ENCODE data around the gene LSM3. TPM values are rescaled to one million over a fixed set of nuclear protein-coding genes. Genes with fewer than 3 reads are reported as not detected.

Gene LSM3
- total and polyA plus RNA-seq, 3 experiments from 2014 or later = 22.9 to 26.6 (median 25.8) TPM

DNA sequence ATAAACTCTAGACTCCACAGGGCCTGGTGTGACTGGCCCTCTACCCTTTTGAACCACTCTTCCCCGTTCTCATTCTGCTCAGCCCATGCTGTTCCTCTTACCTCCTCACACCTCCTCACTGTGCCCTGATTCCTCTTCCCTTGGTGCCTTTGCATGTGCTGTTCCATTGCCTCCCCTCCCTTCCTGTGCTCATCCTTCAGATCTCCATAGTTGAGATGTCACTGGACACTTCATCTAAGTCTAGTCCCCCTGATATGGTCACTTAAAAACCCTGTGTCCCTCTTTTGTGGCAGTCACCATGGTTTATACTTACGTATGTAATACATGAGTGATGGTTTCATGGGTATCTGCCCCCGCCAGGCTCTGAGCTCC lies 69.8 kb downstream of the LSM3 start:
- no peaks in the 10 kb centered on the region for H3K4me1 ChIP-seq (ENCODE audit: insufficient read depth, low read length)
- DNase-seq = no peak
- Mint-ChIP-seq H3K4me1 (no peaks in the 10 kb centered on the region), H3K36me3 (no peaks in the 10 kb centered on the region), H3K4me3 (no peak overlapping the region), H3K27me3 (peaks cover 10 to 18% of the 10 kb centered on the region in 2 donors), H3K9me3 (peaks cover 0 to 2% (median 0%) of the 10 kb centered on the region in 5 donors), H3K27ac (no peak overlapping the region)
- H3K9me3 ChIP-seq (ENCODE audit: low read length) = no peaks in the 10 kb centered on the region
- ChIA-PET POLR2A (no interaction called here), CTCF (no interaction called here)
- H3K27me3 ChIP-seq (ENCODE audit: insufficient read depth, low read length, poor library complexity, severe bottlenecking) = no peaks in the 10 kb centered on the region
- H3K4me3 ChIP-seq (ENCODE audit: low read length) = no peak overlapping the region
- no peak overlapping the region for H3K27ac ChIP-seq (ENCODE audit: low read depth, low read length)
- H3K36me3 ChIP-seq (ENCODE audit: insufficient read depth, low read length) = no peaks in the 10 kb centered on the region

DNA sequence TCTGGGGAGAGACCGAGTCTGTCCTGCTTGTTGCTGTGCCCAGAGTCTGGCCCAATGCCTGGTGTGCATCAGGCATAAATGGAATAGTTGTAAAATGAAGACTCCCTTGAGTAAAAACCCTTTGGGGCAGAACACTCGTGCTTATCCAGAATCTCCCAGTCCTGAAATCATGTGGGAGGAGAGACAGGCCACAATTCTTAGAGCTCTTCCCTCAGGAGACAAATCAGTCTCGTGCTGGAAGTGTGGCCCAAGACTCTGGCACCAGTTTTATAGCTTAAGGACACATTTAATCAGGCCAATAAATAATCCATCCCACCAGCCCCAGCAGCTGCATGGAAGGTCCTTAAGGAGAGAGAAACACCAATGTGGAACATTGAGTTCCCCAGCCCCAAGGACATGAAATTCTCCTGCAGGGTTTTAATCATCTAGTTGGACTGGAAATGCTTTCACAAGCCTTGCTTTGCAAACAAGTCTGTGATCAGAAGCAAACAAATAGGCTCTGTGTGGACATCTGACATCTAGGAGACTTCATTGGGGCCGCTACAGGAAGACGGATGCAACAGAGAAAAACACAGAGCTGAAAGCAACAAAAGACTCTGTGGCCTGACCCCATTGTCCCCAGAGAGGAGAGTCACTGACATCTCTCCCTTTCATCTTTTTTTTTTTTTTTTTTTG lies 70.4 kb downstream of the LSM3 start:
- Mint-ChIP-seq H3K4me1 (no peaks in the 10 kb centered on the region), H3K4me3 (no peak overlapping the region), H3K27ac (no peak overlapping the region), H3K9me3 (peaks cover 0 to 2% (median 0%) of the 10 kb centered on the region in 5 donors), H3K36me3 (no peaks in the 10 kb centered on the region), H3K27me3 (peaks cover 10 to 15% of the 10 kb centered on the region in 2 donors)
- Histone ChIP-seq H3K36me3 (ENCODE audit: insufficient read depth, low read length) (no peaks in the 10 kb centered on the region), H3K27me3 (ENCODE audit: insufficient read depth, low read length, poor library complexity, severe bottlenecking) (no peaks in the 10 kb centered on the region), H3K4me3 (ENCODE audit: low read length) (no peak overlapping the region), H3K4me1 (ENCODE audit: insufficient read depth, low read length) (no peaks in the 10 kb centered on the region), H3K9me3 (ENCODE audit: low read length) (no peaks in the 10 kb centered on the region), H3K27ac (ENCODE audit: low read depth, low read length) (no peak overlapping the region)
- ChIA-PET CTCF (no interaction called here), POLR2A (no interaction called here)
- DNase-seq = no peak

Other genes starting within 250 kb of the LSM3 start
- gene CHCHD4, start 53.9 kb upstream of the LSM3 start, total RNA-seq = 10 to 100 TPM; 21.7 to 21.8 TPM
- 13.9 TPM for gene CHCHD4, start 53.9 kb upstream of the LSM3 start, polyA plus RNA-seq
- 10 to 100 TPM; 48.8 to 49.4 TPM for gene TMEM43, start 53.8 kb upstream of the LSM3 start, total RNA-seq
- gene TMEM43, start 53.8 kb upstream of the LSM3 start, polyA plus RNA-seq = 75.3 TPM
- 10 to 100 TPM; 38.8 to 38.9 TPM for gene XPC, start 216 bp upstream of the LSM3 start, total RNA-seq
- gene XPC, start 216 bp upstream of the LSM3 start, polyA plus RNA-seq = 44.0 TPM
- gene SLC6A6, start 223.8 kb downstream of the LSM3 start, total RNA-seq = 10 to 100 TPM; 44.5 to 44.6 TPM
- 6.6 TPM for gene SLC6A6, start 223.8 kb downstream of the LSM3 start, polyA plus RNA-seq